Measurements from ENCODE around the gene KCTD21. TPM values are rescaled to one million over a fixed set of nuclear protein-coding genes. Genes with fewer than 3 reads are reported as not detected.

The KCTD21 gene
- total RNA-seq, 1 experiment from 2014 or later = 9.7 TPM

DNA sequence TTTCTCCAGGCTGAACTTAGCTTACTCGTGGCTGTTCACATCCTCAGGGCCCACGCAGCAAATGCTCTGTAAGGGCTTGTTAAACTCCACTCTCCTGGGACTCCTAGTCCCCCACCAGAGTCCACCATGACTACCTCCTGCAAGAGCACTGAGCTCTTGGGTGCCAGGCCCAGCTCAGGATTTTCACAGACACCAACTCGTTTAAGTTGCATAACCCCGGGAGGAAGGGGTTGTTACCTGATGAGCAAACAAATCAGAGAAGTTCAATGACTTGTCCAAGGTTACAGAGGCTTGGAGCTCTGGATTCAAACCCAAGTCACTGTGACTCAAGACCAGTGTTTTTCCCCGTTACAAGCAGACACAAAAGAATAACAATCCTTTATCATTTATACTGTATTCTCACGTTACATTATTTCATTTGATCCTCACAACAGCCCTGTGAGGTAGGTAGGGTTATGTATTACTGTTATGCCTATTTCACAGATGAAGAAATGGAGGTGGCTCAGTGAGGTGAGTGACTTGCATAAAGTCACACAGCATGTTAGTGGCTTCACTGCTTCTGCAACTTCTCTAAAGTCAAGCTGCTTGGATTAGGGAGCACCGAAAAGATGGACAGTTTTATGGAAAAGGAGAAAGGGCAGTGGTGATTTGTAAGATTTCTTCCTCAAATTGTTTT lies 17.4 kb downstream of the KCTD21 start:
- in situ Hi-C loops (cut with HindIII; ENCODE audit: low pct_unique_long_range_greater_than_20kb, low sequenced_read_pairs) = no loop called here
- Histone ChIP-seq H3K4me1 (ENCODE audit: control insufficient read depth, insufficient read depth, low read length) (no peaks in the 10 kb centered on the region), H3K4me3 (ENCODE audit: low read depth in 2 of 2, low read length in 2 of 2) (no peak overlapping the region), H3K27ac (ENCODE audit: low read length) (no peak overlapping the region), H3K9me3 (ENCODE audit: control insufficient read depth, insufficient read depth, low read depth, low read length) (no peaks in the 10 kb centered on the region), H3K36me3 (ENCODE audit: control insufficient read depth, insufficient read depth, low read length) (no peaks in the 10 kb centered on the region), H3K27me3 (ENCODE audit: control insufficient read depth, insufficient read depth, low read length) (no peaks in the 10 kb centered on the region)
- TF ChIP-seq POLR2AphosphoS5 (IDR thresholded peaks at IDR 0.05; ENCODE audit: low read depth, low read length) = no peak
- TF ChIP-seq CTCF (IDR thresholded peaks at IDR 0.05) = no peak
- TF ChIP-seq TCF7L2 (IDR thresholded peaks at IDR 0.05; ENCODE audit: low read depth, low read length) = no peak
- no peak for TF ChIP-seq SIN3A (IDR thresholded peaks at IDR 0.05; ENCODE audit: borderline replicate concordance, insufficient read depth, low read depth, low read length)
- TF ChIP-seq, protein P1, sequence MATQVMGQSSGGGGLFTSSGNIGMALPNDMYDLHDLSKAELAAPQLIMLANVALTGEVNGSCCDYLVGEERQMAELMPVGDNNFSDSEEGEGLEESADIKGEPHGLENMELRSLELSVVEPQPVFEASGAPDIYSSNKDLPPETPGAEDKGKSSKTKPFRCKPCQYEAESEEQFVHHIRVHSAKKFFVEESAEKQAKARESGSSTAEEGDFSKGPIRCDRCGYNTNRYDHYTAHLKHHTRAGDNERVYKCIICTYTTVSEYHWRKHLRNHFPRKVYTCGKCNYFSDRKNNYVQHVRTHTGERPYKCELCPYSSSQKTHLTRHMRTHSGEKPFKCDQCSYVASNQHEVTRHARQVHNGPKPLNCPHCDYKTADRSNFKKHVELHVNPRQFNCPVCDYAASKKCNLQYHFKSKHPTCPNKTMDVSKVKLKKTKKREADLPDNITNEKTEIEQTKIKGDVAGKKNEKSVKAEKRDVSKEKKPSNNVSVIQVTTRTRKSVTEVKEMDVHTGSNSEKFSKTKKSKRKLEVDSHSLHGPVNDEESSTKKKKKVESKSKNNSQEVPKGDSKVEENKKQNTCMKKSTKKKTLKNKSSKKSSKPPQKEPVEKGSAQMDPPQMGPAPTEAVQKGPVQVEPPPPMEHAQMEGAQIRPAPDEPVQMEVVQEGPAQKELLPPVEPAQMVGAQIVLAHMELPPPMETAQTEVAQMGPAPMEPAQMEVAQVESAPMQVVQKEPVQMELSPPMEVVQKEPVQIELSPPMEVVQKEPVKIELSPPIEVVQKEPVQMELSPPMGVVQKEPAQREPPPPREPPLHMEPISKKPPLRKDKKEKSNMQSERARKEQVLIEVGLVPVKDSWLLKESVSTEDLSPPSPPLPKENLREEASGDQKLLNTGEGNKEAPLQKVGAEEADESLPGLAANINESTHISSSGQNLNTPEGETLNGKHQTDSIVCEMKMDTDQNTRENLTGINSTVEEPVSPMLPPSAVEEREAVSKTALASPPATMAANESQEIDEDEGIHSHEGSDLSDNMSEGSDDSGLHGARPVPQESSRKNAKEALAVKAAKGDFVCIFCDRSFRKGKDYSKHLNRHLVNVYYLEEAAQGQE (IDR thresholded peaks at IDR 0.05; ENCODE audit: insufficient read depth in 1 of 2, low read depth in 2 of 2, low read length in 1 of 2) = no peak
- intact Hi-C loops (cut with micrococcal nuclease; ENCODE audit: unreplicated experiment) = no loop called here
- DNase-seq (ENCODE audit: low read depth, low spot score) = no peak
- ChIA-PET POLR2A (no interaction called here), CTCF (interaction anchor here (0.5 kb wide), 1 partner anchor 177 kb away, joined by 5 read pairs; the partner anchor contains the start of gene INTS4)
- BruUV-seq (replicated peaks) = no TSS peak
- ATAC-seq = peak; percentile 5; the same call in 1 of the 2 replicates

- no TSS peak for BruUV-seq (replicated peaks)
- in situ Hi-C loops (cut with HindIII; ENCODE audit: low pct_unique_long_range_greater_than_20kb, low sequenced_read_pairs) (no loop called here), intact Hi-C loops (cut with micrococcal nuclease; ENCODE audit: unreplicated experiment) (no loop called here)
- no peaks in the 10 kb centered on the region for H3K4me1 ChIP-seq (ENCODE audit: control insufficient read depth, insufficient read depth, low read length)
- ChIA-PET CTCF (interaction anchor here (0.6 kb wide), 1 partner anchor 79 kb away, joined by 7 read pairs; no protein-coding TSS in a partner anchor), POLR2A (no interaction called here)
- H3K27me3 ChIP-seq (ENCODE audit: control insufficient read depth, insufficient read depth, low read length) = no peaks in the 10 kb centered on the region
- no peaks in the 10 kb centered on the region for H3K9me3 ChIP-seq (ENCODE audit: control insufficient read depth, insufficient read depth, low read depth, low read length)
- no peak for DNase-seq (ENCODE audit: low read depth, low spot score)
- TF ChIP-seq SIN3A (IDR thresholded peaks at IDR 0.05; ENCODE audit: borderline replicate concordance, insufficient read depth, low read depth, low read length) (no peak), CTCF (IDR thresholded peaks at IDR 0.05) (no peak), TCF7L2 (IDR thresholded peaks at IDR 0.05; ENCODE audit: low read depth, low read length) (no peak), POLR2AphosphoS5 (IDR thresholded peaks at IDR 0.05; ENCODE audit: low read depth, low read length) (no peak)
- TF ChIP-seq, protein P1 (IDR thresholded peaks at IDR 0.05; ENCODE audit: insufficient read depth in 1 of 2, low read depth in 2 of 2, low read length in 1 of 2) = no peak
- peak; percentile 19; the same call in 1 of the 2 replicates for ATAC-seq
- H3K4me3 ChIP-seq (ENCODE audit: low read depth in 2 of 2, low read length in 2 of 2) = no peak overlapping the region
- no peak overlapping the region for H3K27ac ChIP-seq (ENCODE audit: low read length)
- H3K36me3 ChIP-seq (ENCODE audit: control insufficient read depth, insufficient read depth, low read length) = no peaks in the 10 kb centered on the region
Measured at GRCh38 chr11:78170413-78170812, 18.0 kb downstream of the KCTD21 start.

All from Panc1 (cell line).